GM18519 (cell line): ENCODE results near the gene BRF1.
"Not testable (repeated sequence)": the region's sequence is repeated elsewhere in the genome, so short reads cannot be mapped to it uniquely, and the experiment has no call there.

ENCODE experiments used
- ATAC-seq: cut with Tn5 transposase; IDR thresholded peaks from one replicate; pipeline ENCODE4 v1.9.1; 2021; ENCODE audit warnings: mild to moderate bottlenecking, moderate library complexity; ENCODE audit not compliant: unreplicated experiment, low FRiP score

The BRF1 gene

DNA sequence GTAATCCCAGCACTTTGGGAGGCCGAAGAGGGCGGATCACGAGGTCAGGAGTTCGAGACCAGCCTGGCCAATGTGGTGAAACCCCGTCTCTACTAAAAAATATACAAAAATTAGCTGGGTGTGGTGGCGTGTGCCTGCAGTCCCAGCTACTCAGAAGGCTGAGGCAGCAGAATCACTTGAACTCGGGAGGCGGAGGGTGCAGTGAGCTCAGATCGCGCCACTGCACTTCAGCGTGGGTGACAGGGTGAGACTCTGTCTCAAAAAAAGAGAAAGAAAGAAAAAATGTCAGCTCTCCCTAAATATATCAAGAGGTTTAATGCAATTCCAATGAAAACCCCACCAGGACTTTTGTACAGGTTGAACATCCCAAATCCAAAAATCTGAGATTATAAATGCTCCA is 3.5 kb downstream of the BRF1 start:
- not testable (repeated sequence) for ATAC-seq

DNA sequence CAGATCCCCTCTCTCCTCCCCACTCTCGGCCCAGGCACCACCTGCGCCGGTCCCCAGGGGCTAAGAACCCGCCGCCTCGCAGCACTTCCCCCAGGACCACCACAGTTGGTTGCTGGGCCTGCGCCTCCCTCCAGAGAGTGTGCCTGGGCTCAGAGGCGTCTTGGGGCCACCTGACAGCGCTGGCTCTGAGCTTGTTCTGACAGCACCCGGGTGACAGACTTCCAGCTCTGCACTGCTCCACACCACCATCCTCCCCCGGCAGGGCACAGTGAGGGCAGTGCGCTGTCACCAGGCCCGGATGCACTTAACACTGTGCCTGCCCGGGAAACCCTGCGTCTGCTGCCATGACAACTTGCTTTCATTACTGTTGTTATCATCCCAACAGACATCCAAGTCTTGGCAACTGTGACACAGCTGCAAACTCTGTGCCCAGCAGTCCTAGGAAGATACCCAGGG is 6.6 kb downstream of the BRF1 start:
- no peak for ATAC-seq

DNA sequence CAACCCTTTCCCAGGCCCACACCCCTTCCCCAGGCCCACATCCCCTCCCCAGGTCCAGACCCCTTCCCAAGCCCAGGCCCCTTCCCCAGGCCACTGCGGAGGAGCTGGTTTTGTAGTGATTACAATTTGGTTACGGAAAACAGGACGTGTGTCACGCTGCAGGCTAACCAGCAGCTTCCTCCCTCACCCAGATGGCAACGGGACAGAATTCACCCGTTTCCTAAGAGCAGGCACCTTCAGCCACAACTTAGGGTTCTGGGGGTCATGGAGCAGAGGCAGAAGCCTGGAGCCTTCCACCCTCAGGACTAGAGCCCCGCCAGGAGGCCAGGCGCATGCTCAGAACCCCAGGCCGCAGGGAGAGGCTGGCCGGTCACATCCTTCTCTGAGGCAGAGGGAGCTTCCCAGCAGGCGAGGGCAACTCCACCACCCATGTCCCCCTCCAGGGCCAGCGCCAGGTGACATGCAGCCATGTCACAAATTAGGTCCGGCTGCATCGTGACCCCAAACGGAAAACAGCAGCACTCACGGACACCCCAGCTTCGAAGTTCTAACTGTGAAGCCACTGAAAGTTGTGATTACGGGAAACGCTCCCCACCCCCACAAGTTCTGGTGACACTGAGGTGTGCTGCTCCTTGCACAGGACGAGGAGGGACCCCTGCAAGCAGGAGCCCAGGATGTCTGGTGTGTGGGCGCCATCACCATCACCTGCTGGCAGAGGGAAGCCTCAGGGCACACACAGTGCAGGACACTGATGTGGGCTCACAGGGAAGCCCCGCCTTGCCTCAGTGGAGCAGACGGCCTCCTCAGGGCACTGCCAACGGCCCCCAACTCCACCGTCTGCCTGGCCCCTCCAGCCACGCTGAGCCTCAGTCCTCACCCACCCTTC is 7.7 kb downstream of the BRF1 start:
- no peak for ATAC-seq

DNA sequence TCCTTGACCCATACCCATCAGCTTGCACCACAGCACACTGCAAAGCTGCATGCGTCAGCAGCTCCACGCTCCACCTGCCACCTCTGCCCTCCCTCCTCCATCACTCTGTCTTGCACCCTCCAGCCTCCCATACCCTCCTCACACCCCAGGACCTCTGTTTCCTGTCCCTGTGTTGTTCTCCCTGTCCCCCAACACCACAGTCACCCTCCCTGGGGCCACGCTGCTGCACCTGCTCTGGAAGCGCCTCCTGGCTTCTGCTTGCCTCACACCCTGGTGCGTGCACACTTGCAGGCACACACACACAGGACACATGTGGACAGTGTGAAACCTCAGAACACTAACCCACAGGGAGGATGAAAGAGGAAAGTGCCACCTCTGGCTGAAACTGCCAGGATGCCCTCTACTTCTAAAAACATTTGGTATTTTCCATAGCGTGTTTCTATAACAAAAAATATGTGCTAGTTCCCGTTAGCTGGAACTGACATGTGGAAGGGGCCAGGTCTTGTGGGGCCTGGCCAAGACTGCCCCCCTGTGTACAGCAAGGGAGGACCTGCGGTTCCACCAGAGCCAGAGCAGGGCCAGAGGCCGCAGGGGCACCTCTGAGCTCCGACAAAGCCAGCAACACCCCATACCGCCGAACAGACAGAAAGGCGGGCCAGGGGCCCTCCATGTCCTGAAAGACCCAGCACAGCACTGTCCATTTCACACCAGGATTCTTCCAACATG is 10.0 kb downstream of the BRF1 start:
- no peak for ATAC-seq

DNA sequence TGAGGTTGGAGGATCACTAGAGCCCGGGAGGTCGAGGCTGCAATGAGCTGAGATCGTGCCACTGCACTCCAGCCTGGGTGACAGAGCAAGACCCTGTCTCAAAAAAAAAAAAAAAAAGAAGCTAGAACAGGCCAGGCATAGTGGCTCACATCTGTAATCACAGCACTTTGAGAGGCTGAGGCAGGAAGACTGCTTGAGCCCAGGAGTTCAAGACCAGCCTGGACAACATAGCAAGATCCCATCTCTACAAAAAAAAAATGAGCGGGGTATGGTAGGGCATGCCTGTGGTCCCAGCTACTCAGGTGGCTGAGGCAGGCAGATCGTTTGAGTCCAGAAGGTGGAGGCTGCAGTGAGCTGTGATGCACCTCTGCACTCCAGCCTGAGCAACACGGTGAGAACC is 11.9 kb downstream of the BRF1 start:
- ATAC-seq = not testable (repeated sequence)

DNA sequence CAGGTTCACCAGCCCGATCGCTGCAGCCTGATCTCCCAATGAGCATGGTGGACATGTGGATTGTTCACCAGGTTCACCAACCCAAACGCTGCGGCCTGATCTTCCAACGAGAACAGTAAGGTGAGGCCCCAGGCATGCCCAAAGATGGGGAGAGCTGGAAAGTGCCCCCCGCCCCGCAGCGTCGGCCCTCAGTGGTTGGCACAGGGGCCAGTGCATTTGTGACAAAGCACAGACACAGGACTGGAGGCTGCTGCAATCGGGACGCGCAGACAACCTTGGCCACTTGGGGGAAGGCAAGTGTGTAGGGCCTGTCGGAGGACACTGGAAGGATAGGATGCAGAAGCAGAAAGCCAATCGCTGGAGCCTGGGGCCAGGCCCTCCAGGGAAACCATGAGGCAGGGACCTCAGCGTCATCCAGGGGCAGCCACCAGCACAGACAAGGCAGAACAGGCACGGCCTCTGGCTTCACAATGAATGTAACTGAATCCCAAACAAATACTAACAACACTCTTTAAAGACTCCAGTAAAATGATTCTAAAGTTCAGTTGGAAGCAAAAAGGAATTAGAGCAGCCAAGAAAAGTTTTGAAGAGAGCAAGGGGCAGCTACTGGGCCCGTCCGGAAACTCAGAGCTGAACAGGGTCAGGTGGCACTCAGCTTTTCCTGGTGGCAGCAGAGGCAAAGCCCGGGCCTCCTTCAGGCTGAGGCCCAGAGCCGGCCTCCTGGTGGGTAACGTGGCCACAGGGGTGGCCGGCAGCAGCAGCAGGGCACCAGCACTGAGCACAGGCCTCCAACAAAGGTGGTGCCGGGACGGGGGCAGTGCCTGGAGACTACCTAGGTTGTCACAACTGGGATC is 13.3 kb downstream of the BRF1 start:
- ATAC-seq = no peak

DNA sequence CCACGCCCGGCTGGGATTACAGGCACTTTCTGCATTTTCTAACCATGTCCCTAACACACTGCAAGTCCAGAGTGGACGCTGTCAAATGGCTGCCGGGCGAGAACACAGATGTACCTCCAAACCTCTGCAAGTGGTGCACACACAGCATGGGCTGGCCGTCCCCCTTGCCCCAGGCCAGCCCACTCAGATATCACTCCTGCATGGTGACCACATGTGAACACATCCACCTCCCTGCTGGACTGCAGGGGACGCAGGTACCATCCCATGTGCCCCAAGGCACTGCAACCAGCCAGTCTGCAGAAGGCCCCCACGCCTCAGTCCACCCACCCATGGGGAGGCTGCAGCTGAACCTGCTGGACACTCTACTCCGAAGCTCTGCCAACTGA is 14.0 kb downstream of the BRF1 start:
- no peak for ATAC-seq

DNA sequence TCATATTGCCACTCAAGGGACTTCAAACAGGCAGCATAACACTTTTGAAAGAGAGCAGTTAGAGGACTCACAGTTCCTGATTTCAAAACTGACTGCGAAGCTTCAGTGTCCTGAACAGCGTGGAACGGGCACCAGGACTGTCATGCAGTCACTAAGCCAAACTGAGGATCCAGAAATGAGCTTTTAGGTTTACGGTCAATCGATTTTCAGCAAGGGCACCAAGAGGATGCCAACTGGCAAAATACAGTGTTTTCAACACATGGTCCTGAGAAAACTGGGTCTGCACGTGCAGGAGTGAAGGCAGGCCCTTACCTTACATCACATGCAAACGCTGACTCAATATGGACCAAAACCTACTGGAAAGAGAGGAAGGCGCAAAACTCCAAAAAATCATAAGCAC is 15.6 kb downstream of the BRF1 start:
- no peak for ATAC-seq

DNA sequence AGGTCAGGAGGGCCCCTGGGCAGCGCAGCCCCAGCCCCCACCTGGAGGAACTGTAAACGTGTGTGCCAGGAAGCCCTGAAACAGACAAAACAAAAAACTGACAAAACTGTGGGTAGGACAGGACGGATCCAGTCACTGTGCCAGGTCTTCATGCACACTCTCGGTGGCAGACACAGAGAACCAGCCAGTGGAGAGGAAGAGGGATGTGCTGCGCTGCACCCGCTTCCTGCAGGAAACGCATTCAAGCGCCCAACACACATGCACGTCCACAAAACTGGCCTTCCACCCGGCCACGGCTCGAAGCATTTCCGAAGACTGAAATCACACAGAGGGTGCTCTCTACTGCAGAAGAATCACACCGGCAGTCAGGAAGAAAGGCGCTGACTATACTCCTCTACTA is 16.9 kb downstream of the BRF1 start:
- ATAC-seq = no peak

DNA sequence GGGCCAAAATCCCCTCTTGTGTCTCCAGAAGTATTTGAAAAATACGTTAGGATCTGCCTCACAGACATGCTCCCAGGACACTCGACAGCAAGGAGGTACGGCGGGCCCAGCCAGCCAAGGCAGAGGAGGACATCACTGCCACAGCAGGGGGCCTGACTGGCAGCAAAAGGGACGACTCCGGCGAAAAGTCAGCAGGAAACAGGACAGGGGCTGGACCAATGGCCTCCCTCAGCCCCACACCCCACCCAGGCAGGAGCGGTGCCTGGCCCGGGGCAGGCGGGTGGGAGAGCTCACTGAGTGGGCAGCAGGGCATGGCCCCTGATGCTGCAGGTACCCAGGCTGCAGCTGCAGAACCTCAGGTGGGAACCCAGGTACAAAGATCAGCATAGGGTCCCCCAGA is 17.8 kb downstream of the BRF1 start:
- ATAC-seq = no peak

DNA sequence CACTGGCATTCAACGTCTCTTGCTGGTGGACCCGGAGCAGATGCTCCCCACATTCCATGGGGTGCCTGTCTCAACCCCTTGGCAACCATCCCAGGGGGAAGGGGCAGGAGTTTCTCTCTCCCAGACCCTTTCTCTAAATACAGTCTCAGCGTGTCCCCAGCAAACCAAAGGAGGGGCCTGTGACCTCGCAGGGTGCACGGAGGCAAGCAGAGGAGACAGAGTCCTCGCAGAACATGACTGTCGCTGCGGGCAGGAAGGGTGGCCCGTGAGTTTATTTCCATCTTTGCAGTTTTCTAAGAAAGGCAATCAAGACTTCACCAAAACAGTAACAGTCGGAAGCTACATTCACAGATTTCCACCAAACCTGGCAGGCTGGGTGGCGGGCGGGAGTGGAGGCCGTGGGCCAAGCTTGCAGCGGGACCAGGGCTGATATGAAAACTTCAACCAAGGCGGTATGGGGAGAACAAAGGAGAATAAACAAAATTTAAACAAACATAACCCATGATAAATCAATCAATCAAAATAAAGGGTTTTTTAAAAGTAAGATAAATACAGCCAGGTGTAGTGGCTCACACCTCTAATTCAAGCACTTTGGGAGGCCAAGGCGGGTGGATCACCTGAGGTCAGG is 18.6 kb downstream of the BRF1 start:
- ATAC-seq = no peak

DNA sequence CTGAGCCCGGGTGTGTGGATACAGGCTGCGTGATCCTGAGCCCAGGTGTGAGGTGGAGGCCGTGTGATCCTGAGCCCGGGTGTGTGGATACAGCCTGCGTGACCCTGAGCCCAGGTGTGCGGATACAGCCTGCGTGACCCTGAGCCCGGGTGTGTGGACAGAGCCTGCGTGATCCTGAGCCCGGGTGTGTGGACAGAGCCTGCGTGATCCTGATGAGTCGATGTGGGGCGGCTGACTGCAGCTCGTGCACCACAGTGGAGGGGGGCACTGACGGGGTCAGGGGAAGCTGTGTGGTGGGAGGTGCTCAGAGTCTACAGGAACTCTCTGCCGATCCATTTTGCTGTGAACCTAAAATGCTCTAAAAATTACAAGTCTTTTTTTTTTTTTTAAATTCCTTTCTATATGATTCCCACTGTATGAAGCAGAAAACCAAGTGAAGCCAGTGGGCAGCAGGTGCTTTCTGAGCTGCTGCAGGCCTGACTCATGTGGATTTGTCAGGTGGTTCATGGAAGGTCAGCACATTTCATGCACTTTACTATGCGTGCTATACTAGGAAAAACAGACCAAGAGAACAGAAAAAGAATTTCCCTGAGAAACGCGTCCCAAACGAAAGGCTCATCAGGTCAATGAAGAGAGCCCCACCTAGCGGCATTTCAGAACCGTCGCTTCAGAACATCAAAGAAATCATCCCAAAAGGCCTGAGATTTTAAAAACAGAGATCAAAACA is 19.3 kb downstream of the BRF1 start:
- no peak for ATAC-seq

DNA sequence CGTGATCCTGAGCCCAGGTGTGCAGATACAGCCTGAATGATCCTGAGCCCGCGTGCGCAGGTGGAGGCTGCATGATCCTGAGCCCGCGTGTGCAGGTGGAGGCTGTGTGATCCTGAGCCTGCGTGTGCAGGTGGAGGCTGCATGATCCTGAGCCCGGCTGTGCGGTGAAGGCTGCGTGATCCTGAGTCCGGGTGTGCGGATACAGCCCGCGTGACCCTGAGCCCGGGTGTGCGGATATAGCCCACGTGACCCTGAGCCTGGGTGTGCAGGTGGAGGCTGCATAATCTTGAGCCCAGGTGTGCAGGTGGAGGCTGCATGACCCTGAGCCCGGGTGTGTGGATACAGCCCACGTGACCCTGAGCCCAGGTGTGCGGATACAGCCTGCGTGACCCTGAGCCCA is 20.3 kb downstream of the BRF1 start:
- no peak for ATAC-seq

DNA sequence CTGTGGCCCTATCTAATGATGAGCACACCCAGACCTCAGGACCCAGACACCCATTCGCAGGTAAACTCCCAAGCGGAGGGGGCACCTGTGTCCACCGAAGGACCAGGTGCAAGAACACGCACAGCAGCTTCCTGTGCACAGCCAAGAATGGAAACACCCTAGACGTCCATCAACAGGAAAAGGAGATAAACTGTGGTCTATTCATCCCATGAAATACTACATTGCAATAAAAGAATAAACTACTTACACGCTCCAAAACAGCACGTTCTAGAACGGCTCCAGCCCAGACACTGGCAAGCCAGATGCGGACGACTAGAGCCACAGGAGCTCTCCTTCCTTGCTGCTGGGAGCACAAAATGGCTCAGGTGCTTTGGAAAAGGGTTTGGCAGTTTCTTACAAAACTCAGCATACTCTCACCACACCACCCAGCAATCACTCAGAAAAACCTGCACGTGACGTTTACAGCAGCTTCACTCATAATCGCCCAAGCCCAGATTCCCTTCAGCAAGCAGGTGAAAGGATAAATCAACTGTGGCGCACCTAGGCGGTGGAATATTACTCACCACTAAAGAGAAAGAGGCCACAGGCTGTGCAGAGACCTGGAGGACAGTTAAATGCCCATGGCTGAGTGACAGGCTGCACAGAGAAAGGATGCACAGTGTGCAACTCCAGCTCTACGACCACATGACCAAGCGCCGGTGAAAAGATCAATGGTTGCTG is 21.0 kb downstream of the BRF1 start:
- no peak for ATAC-seq

DNA sequence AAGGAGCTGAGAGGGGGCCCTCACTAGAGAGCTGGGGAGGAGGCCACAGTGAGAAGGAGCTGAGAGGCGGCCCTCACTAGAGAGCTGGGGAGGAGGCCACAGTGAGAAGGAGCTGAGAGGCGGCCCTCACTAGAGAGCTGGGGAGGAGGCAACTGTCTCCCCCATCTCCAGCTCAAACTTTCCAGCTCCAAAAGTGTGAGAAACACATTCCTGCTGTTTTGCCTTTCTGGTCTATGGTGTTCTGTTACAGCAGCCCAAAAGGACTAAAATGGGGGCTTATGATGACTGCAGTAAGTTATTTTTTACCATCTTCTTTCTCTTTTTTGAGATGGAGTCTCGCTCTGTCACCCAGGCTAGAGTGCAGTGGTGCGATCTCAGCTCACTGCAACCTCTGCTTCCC is 23.4 kb downstream of the BRF1 start:
- not testable (repeated sequence) for ATAC-seq

DNA sequence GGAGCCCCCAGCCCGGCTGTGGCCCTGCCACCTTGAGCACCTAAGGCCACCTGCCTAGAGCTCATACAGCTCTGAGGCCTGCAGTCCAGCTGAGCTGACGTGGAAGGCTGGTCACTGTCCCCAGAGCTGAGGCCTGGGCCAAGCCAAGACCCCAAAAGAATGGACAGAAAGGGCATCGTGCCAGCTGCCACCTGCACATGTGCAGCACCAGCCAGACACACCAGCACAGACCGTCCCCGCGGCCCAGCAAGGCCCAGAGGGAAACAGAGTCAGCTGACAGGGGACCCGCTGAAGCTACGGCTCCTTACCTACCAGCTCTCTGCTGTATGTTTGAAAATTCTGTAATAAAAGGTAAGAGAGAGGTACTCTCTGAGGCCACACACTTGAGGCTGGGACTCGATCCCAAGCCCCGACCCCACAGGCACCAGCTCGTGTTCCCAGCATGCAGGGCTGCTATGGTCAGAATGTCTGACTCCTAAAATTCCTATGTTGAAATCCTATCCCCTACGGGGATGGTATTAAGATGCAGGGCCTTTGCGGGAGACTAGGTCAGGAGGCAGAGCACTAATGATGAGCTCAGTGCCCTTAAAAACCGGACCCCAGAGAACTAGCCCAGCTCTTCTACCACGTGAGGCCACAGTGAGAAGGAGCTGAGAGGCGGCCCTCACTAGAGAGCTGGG is 25.4 kb downstream of the BRF1 start:
- no peak for ATAC-seq

DNA sequence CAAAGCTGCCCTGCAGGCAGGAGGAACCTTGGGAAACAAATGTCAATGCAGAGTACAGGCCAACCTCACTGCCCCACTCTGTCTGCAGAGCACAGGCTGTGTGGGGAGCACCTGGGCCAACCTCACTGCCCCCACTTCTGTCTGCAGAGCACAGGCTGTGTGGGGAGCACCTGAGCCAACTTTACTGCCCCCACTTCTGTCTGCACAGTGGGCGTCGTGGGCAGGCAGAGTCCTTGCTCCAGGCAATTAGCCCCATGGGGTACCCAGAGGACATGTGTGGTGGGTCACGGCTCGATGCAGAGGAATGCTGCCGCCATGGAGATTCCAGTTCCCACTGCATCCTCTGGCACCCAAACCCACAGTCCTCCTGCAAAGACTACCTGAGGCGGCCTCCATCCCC is 26.2 kb downstream of the BRF1 start:
- no peak for ATAC-seq

DNA sequence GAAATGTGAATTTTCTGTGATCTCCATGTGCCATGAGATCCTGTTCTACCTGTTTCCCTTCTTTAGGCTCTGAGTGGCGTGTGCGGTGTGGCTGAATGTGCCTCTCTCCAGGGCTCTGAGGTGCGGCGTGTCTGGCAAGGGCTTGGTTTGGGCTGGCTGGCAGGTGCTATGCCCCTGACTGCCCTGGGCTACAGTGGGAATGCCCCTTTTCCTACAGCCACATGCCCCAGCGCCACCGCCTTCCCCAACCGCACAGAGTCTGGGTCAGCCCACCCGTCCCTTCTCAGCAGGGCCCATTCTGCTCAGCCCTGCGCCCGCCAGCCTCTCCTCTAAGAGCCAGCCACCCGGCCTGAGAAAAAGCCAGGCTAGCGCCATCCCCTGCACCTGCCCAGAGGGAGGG is 27.7 kb downstream of the BRF1 start:
- ATAC-seq = no peak

DNA sequence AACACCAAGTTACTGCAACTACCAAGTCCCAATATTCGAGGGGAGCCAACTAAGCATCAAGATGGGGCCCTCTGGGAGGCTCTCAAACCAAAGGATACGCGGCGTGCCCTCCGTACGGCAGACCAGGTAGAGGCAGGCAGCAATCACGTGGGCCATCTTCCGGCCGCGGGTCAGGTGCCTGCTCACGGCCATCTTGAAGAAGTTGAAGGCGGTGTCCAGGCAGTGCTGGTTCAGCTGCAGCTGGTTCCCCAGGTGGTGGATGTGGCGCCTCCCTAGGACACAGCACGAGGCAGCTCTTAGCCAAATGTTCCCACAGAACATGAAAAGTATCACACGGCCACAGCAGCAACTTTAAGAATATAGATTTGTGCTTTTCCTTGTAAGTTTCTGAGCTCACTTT is 28.2 kb downstream of the BRF1 start:
- ATAC-seq = no peak
